Measurements from ENCODE around the gene CFAP210.

The CFAP210 gene

DNA sequence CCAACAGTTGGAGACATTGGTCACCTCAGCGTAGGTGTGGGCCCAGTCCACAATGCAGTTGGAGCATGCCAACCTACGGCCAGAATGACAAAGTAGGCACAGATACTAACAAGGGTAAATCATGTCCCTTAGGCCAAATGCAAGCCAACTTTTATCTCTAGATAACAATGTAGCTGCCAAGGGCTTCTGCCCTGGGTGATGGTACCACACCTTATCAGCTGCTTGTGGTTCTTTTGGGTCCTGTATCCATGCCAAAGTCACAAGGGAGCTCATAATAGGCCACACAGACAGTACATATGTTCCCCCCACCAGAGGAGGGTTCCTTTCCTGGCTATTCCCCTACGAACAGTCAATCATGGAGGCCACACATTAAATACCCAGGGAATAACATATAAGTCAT is 19.1 kb upstream of the CFAP210 start:
- no peak for DNase-seq (ENCODE audit: low read depth in 2 of 2)
- H3K4me3 ChIP-seq (replicated peaks in 1 of 2; ENCODE audit: low read depth in 2 of 2, low read length in 2 of 2) = no peak overlapping the region
- TF ChIP-seq, protein P1, sequence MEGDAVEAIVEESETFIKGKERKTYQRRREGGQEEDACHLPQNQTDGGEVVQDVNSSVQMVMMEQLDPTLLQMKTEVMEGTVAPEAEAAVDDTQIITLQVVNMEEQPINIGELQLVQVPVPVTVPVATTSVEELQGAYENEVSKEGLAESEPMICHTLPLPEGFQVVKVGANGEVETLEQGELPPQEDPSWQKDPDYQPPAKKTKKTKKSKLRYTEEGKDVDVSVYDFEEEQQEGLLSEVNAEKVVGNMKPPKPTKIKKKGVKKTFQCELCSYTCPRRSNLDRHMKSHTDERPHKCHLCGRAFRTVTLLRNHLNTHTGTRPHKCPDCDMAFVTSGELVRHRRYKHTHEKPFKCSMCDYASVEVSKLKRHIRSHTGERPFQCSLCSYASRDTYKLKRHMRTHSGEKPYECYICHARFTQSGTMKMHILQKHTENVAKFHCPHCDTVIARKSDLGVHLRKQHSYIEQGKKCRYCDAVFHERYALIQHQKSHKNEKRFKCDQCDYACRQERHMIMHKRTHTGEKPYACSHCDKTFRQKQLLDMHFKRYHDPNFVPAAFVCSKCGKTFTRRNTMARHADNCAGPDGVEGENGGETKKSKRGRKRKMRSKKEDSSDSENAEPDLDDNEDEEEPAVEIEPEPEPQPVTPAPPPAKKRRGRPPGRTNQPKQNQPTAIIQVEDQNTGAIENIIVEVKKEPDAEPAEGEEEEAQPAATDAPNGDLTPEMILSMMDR (IDR thresholded peaks at IDR 0.05; ENCODE audit: low read depth, low read length) = no peak

DNA sequence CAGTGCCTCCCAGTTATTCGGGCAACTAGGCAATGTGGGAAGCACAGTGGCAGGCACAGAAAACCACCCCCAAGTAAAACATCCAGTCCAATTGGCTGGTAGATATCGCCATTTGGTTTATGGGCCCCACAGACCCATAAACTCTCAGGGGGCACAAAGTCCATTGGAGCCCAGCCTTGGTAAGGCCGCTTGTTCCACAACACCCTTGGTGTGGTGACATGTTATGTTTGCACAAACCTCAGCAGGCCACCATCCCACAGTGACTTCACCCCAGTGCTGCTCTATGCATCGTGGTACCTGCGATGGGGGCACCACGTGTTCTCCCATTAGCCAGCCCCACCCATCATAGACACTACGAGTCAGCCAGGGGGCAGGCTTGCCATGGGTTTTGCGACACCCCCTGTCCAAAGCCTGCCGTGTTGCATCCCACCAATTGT is 18.6 kb upstream of the CFAP210 start:
- H3K4me3 ChIP-seq (replicated peaks in 1 of 2; ENCODE audit: low read depth in 2 of 2, low read length in 2 of 2) = no peak overlapping the region
- DNase-seq (ENCODE audit: low read depth in 2 of 2) = no peak
- TF ChIP-seq, protein P1 (IDR thresholded peaks at IDR 0.05; ENCODE audit: low read depth, low read length) = no peak

- TF ChIP-seq, protein P1 (IDR thresholded peaks at IDR 0.05; ENCODE audit: low read depth, low read length) = no peak
- no peak overlapping the region for H3K4me3 ChIP-seq (replicated peaks in 1 of 2; ENCODE audit: low read depth in 2 of 2, low read length in 2 of 2)
- no peak for DNase-seq (ENCODE audit: low read depth in 2 of 2)
Measured at GRCh38 chr2:169711751-169712509, 17.7 kb upstream of the CFAP210 start.

- TF ChIP-seq, protein P1 (IDR thresholded peaks at IDR 0.05; ENCODE audit: low read depth, low read length) = no peak
- DNase-seq (ENCODE audit: low read depth in 2 of 2) = no peak
- no peak overlapping the region for H3K4me3 ChIP-seq (replicated peaks in 1 of 2; ENCODE audit: low read depth in 2 of 2, low read length in 2 of 2)
Measured at GRCh38 chr2:169709981-169710380, 15.8 kb upstream of the CFAP210 start.

DNA sequence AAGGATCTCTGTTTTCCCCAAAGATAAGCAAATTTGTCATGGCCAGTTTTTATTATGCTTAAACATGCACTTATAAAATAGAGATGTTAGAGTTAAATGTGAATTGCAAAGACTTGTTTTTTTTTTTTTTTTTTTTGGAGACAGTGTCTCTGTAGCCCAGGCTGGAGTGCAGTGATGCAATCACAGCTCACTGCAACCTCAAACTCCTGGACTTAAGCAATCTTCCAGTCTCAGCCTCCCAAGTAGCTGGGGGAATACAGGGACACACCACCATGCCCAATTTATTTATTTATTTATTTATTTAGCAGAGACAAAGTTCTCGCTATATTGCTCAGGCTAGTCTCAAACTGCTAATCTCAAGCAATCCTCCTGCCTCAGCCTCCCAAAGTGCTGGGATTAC is 15.1 kb upstream of the CFAP210 start:
- no peak overlapping the region for H3K4me3 ChIP-seq (replicated peaks in 1 of 2; ENCODE audit: low read depth in 2 of 2, low read length in 2 of 2)
- DNase-seq (ENCODE audit: low read depth in 2 of 2) = peak in 1 of 2 donors; percentile 57
- TF ChIP-seq, protein P1 (IDR thresholded peaks at IDR 0.05; ENCODE audit: low read depth, low read length) = no peak

- no peak for DNase-seq (ENCODE audit: low read depth in 2 of 2)
- H3K4me3 ChIP-seq (replicated peaks in 1 of 2; ENCODE audit: low read depth in 2 of 2, low read length in 2 of 2) = no peak overlapping the region
- TF ChIP-seq, protein P1 (IDR thresholded peaks at IDR 0.05; ENCODE audit: low read depth, low read length) = no peak
Measured at GRCh38 chr2:169707626-169708025, 13.4 kb upstream of the CFAP210 start.
